ENCODE measurements around the gene IRAK2.
"Not testable (repeated sequence)": the region's sequence is repeated elsewhere in the genome, so short reads cannot be mapped to it uniquely, and the experiment has no call there.

IRAK2 gene

GRCh38 chr3:10122724-10123123 is 42.0 kb upstream of the IRAK2 start:
- no peak for DNase-seq (ENCODE audit: low spot score)
- Histone ChIP-seq H3K4me3 (no peak overlapping the region), H3K27ac (no peak overlapping the region)
- TF ChIP-seq, protein P1, sequence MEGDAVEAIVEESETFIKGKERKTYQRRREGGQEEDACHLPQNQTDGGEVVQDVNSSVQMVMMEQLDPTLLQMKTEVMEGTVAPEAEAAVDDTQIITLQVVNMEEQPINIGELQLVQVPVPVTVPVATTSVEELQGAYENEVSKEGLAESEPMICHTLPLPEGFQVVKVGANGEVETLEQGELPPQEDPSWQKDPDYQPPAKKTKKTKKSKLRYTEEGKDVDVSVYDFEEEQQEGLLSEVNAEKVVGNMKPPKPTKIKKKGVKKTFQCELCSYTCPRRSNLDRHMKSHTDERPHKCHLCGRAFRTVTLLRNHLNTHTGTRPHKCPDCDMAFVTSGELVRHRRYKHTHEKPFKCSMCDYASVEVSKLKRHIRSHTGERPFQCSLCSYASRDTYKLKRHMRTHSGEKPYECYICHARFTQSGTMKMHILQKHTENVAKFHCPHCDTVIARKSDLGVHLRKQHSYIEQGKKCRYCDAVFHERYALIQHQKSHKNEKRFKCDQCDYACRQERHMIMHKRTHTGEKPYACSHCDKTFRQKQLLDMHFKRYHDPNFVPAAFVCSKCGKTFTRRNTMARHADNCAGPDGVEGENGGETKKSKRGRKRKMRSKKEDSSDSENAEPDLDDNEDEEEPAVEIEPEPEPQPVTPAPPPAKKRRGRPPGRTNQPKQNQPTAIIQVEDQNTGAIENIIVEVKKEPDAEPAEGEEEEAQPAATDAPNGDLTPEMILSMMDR (IDR thresholded peaks at IDR 0.05) = no peak

DNA sequence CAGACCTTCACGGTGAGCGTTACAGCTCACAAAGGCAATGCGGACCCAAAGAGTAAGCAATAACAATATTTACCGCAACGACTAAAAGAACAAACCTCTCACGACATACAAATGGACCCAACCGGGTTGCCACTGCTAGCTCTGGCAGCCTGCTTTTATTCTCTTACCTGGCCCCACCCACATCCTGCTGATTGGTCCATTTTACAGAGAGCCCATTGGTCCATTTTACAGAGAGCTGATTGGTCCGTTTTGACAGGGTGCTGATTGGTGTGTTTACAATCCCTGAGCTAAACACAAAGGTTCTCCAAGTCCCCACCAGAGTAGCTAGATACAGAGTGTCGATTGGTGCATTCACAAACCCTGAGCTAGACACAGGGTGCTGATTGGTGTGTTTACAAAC is 28.8 kb upstream of the IRAK2 start:
- not testable (repeated sequence) for H3K4me3 ChIP-seq, H3K27ac ChIP-seq

GRCh38 chr3:10136426-10137005 is 28.2 kb upstream of the IRAK2 start:
- DNase-seq (ENCODE audit: low spot score) = no peak
- no peak overlapping the region for H3K27ac ChIP-seq
- no peak overlapping the region for H3K4me3 ChIP-seq
- TF ChIP-seq, protein P1 (IDR thresholded peaks at IDR 0.05) = no peak

More for the DNA sequence above, 28.8 kb upstream of the IRAK2 start:
- not testable (repeated sequence) for DNase-seq (ENCODE audit: low spot score)

- H3K27ac ChIP-seq = no peak overlapping the region
- H3K4me3 ChIP-seq = no peak overlapping the region
- DNase-seq (ENCODE audit: low spot score) = no peak
- TF ChIP-seq, protein P1 (IDR thresholded peaks at IDR 0.05) = no peak
Measured at GRCh38 chr3:10137178-10137577, 27.5 kb upstream of the IRAK2 start.

GRCh38 chr3:10140996-10141546 is 23.6 kb upstream of the IRAK2 start:
- Histone ChIP-seq H3K27ac (peak overlapping the region; percentile 88 to 92), H3K4me3 (peak overlapping the region; percentile 80)
- DNase-seq (ENCODE audit: low spot score) = no peak
- TF ChIP-seq, protein P1 (IDR thresholded peaks at IDR 0.05) = no peak

GRCh38 chr3:10142707-10143560 is 21.8 kb upstream of the IRAK2 start:
- Histone ChIP-seq H3K4me3 (peak overlapping the region; percentile 80), H3K27ac (peak overlapping the region in 1 of 2 donors; percentile 92)
- no peak for DNase-seq (ENCODE audit: low spot score)
- TF ChIP-seq, protein P1 (IDR thresholded peaks at IDR 0.05) = no peak

DNA sequence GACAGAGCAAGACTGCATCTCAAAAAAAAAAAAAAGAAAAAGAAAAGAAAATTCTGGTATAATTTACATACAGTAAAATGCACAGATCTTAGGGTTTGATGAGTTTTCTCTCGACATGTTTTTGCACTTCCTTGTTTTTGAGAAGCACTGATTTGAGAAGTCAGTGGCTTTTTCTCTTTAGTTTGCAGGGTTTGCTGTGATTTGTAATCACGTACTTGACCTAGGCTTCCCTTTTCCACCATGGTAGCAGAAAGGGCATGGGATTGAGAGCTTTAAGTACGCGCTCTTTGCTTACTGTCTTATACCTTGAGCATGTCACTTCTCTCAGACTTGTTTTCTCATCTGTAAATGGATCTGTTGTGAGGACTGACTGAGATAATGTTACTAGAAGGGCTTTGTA is 19.0 kb upstream of the IRAK2 start:
- TF ChIP-seq, protein P1 (IDR thresholded peaks at IDR 0.05) = no peak
- no peak for DNase-seq (ENCODE audit: low spot score)
- no peak overlapping the region for H3K4me3 ChIP-seq
- no peak overlapping the region for H3K27ac ChIP-seq
